ENCODE data around the gene HLF.

Gene HLF

DNA sequence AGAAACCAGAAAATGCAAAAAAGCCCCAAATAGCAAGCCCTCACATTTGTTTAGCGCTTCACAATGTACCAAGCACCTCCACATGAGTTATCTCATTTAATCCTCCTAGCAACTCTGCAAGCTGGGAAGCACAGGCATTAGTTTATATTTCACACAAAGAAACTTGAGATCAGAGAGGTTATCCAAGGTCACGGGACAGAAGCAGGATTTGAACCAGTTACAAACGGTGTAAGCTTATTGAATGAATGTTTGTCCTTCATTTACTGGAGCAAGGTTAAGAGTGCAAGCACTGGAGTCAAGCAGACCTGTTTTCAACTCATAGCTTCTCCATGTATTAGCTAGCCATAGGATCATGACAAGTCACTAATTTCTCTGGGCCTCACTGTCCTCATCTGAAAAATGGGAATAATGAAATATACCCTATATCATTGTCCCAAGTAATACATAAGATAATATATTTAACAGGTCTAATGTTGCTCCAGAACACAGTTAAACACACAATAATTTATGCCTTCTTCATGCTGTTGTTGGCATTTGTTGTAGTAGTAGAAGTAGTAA is 6.1 kb upstream of the HLF start:
- DNase-seq = no peak

DNA sequence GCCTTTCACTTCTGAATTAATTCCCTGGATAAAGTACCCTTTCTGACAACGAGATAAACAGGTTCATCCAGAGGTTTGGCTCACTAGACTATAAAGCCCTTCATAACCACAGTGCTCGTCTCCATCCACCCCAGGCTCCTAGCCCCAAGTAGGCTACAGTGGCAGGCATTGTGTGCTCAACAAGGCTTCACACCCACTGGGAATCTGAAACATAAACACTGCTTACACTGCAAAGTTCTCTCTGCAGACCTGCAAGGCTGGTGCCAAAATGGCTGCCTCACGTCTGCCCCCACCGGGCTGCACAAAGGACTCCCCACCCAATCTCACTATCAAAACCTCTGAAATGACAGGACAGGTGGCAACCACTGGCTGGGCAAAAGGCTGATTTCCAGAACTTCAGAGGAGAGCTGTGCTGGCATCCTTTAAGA is 5.1 kb upstream of the HLF start:
- no peak for DNase-seq

DNA sequence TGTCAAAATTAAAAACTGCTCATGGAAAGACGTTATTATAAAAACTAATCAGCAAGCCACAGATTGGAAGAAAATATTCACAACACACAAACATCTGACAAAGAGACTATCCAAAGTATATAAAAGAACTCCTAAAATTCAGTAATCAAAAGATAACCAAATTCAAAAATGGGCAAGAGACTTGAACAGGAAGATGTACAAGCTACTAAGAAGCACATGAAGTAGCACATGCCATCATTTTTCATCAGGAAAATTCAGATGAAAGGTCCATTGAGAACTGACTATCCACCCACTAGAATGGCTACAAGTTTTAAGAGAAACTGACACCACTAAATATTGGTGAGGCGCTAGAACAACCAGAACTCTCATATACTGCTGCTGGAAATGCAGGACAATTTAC is 3.4 kb upstream of the HLF start:
- DNase-seq = no peak

DNA sequence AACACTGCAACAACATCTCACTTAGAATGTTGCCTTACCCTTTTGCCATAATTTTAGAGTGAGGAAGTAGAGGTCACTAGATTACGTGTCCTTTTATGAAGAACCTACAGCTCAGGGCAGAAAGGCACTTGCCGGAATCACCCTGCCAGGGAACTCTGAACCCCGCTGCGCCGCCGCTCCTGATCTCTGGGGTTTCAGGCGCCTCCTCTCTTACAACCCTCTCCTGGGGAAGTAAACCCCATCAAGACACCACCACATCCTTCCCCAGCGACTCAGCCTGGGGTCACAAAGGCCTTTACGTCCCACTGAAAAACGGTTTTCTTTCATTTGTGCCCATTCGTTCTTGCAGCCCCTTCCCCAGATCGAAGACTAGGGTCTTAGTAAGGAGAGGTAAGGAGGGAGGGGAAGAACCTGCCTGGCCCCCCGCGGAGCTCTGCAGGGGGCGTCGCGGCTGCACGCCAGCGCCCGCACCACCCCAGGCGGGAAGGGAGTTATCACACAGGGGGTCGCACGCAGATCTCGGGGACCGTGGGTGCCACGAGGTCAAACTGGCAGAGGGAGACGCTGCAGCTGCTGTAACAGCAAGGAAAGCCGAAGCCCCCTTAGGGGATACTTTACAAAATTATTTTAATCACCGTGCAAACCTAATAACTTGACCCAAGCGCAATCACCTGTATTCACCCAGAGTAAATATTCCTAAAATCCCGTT is 1.0 kb upstream of the HLF start:
- no peak for DNase-seq

DNA sequence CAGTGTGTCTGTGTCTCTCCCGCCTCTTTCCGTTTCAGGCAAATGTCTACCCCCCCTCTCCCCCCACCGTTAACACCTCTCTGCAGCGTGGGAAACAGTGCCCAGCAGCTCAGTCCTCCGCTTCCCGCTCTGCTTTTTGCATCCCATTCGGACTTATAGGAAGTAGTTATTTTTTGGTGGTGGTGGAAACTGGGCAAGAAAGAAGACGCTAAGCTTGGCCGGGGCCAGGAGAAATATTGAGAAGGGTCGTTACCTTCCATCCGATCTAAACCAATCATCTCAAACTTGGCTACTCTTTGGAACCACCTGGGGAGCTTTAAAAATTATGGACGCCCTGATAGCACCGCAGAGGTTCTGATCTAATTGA is 499 bp upstream of the HLF start:
- no peak for DNase-seq

DNA sequence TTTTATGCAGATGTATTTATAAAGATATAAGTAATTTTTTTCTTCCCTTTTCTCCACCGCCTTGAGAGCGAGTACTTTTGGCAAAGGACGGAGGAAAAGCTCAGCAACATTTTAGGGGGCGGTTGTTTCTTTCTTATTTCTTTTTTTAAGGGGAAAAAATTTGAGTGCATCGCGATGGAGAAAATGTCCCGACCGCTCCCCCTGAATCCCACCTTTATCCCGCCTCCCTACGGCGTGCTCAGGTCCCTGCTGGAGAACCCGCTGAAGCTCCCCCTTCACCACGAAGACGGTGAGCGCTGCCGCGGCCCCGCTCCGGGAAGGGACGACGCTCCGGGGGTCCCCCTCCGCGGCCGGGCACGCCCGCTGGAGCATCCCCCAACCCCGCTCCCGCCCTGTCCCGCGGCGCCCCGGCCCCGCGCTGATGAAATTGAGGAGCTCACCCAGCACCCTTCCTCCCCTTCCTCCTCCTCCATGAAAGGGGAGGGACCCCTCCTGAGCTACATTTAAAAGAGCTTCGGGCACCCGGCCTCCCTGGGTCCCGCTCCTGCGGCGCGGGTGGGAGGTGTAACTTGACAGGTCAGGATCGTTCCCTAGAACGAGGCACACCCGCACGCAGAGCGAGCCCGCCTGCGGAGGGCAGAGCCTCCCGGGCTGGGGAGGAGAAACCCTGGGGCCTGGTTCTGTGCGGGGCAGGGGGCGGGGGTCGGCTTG is 706 bp downstream of the HLF start:
- DNase-seq = no peak

DNA sequence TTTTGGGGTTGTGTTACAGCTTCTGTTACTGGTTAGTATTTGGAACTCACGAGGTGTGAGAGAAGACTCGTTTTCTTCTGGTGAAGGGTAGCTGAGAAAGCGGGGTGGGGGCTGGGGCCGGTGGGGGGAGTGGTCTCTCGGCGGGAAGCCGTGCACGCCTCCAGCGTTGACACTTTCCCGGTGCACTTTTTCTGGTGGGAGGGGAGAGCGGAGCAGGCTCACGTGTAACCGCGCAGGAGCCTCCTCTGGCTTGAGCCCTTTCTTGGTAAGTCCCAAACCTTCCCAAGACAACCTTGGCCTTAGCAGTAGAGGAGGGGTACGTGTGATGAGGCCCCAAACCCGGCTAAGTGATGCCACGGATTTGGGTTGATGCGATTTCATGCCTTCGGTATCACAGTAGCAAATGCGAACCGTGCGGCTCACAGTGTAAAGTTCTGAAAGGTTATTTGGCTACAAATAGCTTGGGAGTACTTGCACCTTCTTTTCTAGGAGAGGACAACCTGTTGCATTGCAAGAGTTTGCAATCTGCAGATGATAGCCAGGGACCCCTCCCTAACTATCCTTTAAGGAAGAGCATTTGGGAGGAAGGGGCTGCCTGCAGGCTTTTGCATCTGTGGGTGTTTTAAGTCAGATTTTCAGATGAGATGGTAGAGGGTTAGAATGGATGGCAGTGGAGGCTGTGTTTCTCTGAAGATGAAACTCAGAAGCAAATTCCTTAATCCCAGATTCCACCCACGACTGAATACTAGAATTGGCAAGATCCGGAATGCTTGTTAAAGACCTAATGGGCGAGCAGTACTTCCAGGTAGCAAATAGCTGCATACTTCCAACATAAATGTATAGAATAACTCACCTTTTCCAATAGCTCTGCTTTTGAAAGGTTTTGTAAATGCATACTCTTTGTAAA is 1.5 kb downstream of the HLF start:
- DNase-seq = no peak

DNA sequence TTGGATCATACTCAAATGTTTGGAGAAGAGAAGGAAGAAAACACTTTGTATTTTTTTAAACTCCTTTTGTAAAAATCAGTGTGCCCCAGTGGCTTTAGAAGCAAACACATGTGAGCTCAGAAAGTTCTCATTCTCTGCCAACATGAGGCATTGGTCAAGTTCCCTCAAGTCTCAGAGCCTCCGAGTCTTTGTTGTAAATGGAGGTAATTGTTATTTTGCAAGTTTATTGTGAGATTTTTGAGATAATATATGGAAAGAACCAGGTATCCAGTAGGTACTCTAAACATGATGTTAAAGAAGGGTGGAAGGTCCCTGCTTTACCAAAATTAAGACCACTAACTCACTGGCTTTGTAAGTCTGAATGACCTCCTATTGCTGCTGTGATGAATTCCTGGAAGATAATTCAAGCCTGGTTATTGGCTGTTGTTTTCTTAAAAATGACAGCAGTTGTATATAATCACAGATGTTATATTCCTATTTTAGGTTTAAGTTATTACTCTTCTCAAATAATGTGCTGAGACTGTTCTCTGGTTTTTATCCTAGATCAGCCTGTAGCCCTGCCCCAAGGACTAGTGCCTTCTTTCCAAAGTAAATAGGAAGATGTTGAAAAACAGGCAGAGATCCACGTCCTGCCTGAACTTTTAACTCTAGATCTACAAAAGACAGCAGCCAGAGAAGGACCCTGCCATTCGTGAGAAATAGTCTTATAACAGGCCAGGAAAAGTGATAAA is 2.4 kb downstream of the HLF start:
- DNase-seq = no peak

DNA sequence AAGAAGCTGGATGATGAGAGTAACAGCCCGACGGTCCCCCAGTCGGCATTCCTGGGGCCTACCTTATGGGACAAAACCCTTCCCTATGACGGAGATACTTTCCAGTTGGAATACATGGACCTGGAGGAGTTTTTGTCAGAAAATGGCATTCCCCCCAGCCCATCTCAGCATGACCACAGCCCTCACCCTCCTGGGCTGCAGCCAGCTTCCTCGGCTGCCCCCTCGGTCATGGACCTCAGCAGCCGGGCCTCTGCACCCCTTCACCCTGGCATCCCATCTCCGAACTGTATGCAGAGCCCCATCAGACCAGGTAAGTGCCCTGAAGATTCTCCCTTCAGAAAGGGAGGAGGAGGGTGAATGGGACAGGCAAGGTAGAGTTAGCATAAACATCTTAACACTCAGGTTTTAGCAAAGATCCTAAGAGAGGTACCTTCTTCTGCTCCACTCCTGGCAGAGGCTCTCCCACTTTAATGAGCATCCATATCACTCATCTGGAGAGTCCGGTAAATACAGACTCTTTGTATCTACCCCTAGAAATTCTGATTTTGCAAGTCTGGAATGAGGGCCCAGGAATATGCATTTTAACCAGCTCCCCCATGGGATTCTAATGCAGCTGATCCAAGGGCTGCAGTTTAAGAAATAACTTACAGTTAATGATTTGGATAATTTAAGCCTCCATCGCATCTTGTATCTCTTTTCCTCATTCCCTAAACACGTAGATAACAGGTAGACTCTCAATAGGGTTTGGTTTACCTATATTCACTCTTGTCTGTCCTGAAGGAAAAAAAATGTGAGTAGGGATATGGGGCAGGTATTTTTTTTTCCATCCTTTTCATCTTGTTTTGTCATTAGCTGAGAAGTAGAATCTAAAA is 3.3 kb downstream of the HLF start:
- no peak for DNase-seq

DNA sequence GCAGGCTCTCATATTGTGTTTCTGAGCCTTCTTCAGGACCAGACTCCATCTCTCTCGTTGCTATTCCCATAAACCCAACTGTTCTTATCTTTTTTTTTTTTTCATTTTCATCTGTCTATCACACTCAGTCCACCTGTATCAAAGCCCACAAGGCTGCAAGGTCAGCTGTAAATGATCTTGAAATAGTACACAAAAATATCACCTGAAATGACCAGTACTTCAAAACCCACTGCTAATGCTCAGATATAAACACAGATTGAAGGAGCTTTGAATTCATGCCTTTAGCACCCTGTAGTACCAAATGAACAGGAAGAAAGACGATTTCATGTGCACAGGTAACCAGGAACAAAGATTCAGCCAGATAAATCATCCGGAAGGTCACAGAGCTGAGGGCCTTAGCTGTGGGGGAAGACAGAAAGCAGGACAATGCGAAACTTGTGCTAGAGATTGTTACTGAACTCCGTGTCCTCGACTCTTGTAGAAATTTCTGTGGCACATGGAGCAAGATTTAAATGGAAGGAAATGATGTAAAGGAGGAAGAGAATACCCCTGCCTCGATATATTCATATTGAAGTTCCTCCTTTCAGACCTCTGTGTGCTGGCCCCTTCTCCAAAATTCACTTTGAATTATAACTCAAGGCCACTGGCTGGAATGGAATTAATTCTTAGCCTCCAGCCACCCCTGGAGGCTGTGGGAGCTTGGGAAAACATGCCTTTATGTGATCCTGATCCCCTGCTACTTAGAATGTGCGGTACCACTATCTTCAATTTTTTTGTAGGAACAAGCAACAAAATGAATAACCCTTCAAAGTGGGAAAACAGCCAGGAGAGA is 4.1 kb downstream of the HLF start:
- no peak for DNase-seq

DNA sequence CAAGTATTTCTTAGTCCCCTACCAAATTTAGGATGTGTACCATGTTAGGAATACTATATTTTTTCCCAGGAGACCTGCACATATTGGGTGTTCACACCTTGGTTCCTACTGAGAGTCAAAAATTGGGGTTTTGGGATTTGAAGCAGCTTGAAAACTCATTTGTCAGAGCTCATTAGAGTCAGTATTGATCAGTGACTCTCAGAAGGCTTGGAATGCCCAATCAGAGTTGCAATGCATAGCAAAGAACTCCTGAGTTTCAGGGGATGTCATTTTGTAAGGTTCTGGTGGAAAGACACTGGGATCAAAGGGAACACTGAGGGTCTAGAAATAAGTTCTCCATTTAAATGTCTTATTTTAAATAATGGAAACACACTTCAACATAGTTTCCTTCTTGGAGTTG is 5.1 kb downstream of the HLF start:
- no peak for DNase-seq

DNA sequence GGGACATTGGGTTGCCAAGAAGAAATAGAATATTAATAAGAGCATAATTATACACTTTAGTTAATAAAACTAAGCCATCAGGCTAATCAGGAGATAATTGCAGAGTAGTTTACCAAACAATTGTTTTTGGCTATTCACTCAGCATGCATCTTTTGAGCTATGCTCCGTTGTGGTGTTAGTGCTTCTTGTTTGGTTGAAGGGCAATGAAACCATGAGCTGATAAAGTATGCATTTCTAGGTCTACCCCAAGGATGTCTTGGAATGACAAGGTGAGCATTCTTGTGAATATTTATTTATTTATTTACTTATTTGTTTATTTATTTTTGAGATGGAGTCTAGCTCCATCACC is 6.4 kb downstream of the HLF start:
- DNase-seq = no peak

DNA sequence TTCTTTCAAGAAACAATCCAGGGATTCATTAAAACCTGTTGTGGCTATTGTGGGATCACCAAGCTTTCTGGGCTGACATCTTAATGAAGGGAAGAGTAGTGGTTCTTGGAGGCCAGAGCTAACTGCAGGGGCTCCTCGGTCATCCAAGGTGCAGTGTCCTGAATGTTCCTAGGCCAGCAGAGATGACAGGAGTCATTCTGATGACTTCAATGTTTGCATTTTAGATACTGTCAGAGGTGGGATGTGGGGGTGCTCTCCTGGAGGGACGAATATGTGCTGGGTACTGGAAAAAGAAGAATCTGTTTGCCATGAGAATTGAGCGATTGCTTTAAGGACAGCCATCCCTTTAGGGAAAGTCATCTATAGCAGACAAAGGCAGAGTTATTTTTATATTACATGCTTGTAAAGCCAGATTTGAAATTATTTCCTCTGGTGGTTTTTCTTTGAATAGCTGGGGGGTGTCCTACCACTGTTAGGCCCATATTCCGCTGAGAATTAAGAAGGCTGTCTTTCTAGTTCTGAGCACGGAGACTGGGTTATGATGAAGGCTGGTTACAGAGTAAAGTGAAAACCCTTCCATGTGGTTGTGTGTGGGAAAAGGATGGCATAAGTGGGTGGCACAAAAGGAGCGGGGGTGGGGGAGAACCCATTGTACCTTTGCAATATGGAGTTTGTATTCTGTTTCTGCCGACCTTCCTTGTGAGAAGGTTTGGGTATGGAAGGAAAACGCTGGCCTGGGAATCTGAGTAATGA is 7.4 kb downstream of the HLF start:
- no peak for DNase-seq

DNA sequence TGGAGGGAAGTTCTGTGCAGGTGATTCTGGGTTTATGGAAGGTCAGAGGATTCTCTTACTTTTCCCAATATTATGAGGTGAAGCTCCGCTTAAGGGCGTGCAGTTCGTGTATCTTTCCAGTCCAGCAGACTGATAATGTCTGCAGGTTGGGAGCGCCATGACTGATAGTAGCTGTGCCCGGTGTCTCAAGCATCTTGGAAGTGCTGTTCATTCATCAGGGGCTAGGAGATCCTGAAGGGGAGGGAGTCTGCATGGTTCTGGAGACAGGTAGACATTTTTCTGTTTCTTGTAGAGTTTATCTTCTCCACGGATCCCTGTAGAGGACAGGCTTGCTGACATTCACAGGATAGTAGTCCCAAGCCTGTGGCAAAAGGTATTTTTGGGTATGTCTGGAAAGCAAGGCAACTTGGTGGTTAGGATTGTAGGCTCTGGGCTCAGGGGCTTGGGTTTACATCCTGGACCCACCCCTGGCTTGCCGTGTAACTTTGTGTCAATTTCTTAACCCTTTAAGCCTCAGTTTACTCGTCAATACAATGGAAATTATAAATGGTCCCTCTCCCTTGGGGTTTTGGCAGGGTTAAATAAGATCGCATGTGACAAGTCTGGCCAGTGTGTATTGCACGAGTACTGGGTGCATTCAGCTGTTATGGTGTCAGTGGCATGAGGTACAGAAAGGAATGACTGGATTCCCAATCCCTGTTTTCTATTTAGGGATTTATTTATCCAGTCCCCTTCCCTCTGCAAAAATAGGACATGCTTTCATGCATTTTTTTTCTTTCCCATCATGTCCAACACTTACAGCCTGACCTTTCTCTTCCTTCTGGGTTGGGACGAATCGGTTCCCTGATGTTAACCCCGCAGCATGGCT is 8.2 kb downstream of the HLF start:
- no peak for DNase-seq

DNA sequence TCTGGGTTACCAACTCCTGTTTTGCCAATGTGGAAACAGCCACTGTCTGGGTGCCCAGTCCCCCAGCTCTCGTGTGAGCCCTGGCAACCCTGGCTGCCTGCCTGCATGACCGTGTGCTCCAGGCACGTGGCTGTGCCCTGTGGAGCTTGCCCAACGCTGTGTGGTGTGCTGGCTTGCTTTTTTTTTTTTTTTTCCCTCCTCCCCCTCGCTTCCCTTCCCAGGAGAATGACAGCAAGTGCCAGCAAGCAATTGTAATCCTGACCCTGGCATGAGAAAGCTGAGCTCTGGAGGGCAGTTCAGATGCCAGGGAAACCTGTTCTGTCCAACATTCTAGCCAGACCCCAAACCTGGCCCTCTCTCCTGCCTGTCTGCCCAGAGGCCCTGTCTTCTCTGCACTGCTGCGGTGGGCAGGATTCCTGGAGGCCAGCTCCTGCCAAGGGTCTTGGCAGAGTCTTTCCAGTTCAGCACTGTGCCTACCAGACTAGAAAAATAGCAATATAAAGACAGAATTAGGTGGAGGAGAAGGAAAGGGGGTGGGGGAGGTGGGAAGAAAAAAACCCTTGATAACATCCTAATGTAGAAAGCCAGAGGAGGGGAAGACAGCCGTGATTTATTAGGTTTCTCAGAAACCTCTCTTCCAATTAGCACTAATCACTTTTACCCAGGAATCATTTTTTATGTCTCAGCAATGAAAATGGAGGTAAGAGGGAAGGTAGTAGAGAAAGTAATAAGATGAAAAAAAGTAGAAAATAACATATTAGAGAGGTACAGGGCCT is 9.0 kb downstream of the HLF start:
- DNase-seq = peak; percentile 23

DNA sequence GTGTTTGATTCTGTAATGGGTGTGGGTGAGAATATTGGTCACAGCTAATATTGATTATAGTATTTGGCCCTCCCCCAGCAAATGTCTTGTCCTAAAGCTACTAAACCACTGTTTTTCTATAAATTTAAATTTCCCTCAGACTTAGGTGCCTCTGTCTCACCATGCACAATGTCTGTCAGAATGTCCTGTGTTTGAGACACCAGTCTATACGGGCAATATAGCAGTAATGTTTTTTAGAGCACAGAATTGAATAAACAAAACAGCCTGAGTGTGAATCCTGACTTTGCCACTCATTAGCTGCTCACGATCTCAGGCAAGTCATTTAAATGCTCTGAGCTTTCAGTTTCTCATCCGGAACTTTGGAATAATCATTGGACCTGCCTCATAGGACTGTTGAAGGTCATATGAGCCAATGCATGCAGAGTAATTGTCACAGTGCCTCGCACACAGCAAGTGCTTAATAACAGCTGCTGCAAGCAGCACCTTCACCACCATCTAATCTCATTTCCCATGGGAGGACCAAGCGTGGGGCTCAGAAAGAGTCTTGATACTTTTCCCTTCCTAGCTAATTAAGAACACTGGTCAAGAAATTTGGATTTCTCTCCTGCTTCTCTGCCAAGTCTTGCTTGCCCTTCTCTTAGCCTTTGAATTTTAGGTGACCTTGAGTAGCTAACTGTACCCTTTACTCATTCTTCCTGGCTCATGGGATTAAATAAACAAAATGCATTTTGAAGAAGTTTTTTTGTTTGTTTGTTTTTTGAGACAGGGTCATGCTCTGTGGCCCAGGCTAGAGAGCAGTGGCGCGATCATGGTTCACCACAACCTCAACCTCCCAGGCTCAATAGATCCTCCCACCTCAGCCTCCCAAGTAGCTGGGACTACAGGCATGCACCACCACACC is 9.8 kb downstream of the HLF start:
- no peak for DNase-seq
